HEK293 (cell line): Measurements from ENCODE around the gene ROCK1.

ENCODE experiments used
- CTCF ChIA-PET: fragments of 350-600 bp; formaldehyde crosslinking; extraction: SDS; loops from one replicate; lab custom pipeline; 2021; ENCODE audit warnings: antibody characterized with exemption; lab: Yijun Ruan, JAX
- POLR2A ChIA-PET: fragments of 300-600 bp; formaldehyde crosslinking; extraction: SDS; loops from one replicate; lab custom pipeline; 2020; ENCODE audit warnings: antibody characterized with exemption, inconsistent platforms; lab: Yijun Ruan, JAX
- H3K27ac ChIP-seq: fragments of 200-500 bp; sonication (Bioruptor generic); 2 replicates; pipeline ENCODE4 v1.5.1; 2014; ENCODE audit warnings: low read depth, low read length, control low read depth, inconsistent platforms; ENCODE audit errors: extremely low read depth
- H3K36me3 ChIP-seq, 2 experiments: fragments of 200-500 bp in 1 of 2; sonication (Bioruptor generic) in 1 of 2; 1 replicate in 1 of 2; 2 replicates in 1 of 2; pipeline ENCODE4 v1.5.1; 2014 to 2017; ENCODE audit warnings: inconsistent platforms in 2 of 2, low read length in 2 of 2; ENCODE audit not compliant: control insufficient read depth in 2 of 2, insufficient read depth in 1 of 2
- H3K4me1 ChIP-seq: fragments of 200-500 bp; sonication (Bioruptor generic); 2 replicates; pipeline ENCODE4 v1.5.1; 2014; ENCODE audit warnings: mild to moderate bottlenecking, low read length, inconsistent platforms; ENCODE audit not compliant: control insufficient read depth, insufficient read depth
- H3K4me3 ChIP-seq: 2 replicates; pipeline ENCODE4 v1.5.1; 2011; ENCODE audit warnings: low read depth, mild to moderate bottlenecking, control low read depth, low read length, moderate library complexity
- H3K9me3 ChIP-seq: fragments of 200-500 bp; sonication (Bioruptor generic); 2 replicates; pipeline ENCODE4 v1.5.1; 2014; ENCODE audit warnings: low read depth, low read length, inconsistent platforms; ENCODE audit not compliant: control insufficient read depth, insufficient read depth
- KLF17 ChIP-seq: fragments of 450-650 bp; formaldehyde crosslinking; IDR thresholded peaks from 2 replicates; pipeline ENCODE4 v1.5.1; 2016; ENCODE audit warnings: missing biosample characterization, missing genetic modification characterization
- KLF9 ChIP-seq: fragments of 450-650 bp; formaldehyde crosslinking; IDR thresholded peaks from 2 replicates; pipeline ENCODE4 v1.5.1; 2016; ENCODE audit warnings: missing biosample characterization, missing genetic modification characterization, low read depth
- PBX3 ChIP-seq: sonication (generic); formaldehyde crosslinking; IDR thresholded peaks from 2 replicates; pipeline ENCODE4 v1.8.1; 2022; ENCODE audit warnings: mild to moderate bottlenecking, moderate library complexity, missing genetic modification reagents
- PRDM1 ChIP-seq: fragments of 450-650 bp; formaldehyde crosslinking; IDR thresholded peaks from 2 replicates; pipeline ENCODE4; 2016; ENCODE audit warnings: missing biosample characterization, missing genetic modification characterization
- REPIN1 ChIP-seq: fragments of 450-650 bp; formaldehyde crosslinking; IDR thresholded peaks from 2 replicates; pipeline ENCODE4 v1.5.1; 2017; ENCODE audit warnings: missing biosample characterization, missing genetic modification characterization, low read depth
- SALL2 ChIP-seq: fragments of 450-650 bp; formaldehyde crosslinking; IDR thresholded peaks from 2 replicates; pipeline ENCODE4 v1.5.0; 2017; ENCODE audit warnings: missing biosample characterization, mild to moderate bottlenecking, missing genetic modification characterization, borderline replicate concordance
- ZBTB20 ChIP-seq: fragments of 450-650 bp; formaldehyde crosslinking; IDR thresholded peaks from 2 replicates; pipeline ENCODE4 v1.5.1; 2016; ENCODE audit warnings: missing biosample characterization, missing genetic modification characterization
- ZBTB21 ChIP-seq: fragments of 450-650 bp; formaldehyde crosslinking; IDR thresholded peaks from 2 replicates; pipeline ENCODE4 v1.5.1; 2017; ENCODE audit warnings: missing biosample characterization, missing genetic modification characterization
- ZFHX2 ChIP-seq: fragments of 450-650 bp; formaldehyde crosslinking; conservative IDR thresholded peaks from 2 replicates; pipeline ENCODE4 v1.5.1; 2016; ENCODE audit warnings: missing biosample characterization, missing genetic modification characterization
- ZNF169 ChIP-seq: fragments of 450-650 bp; formaldehyde crosslinking; IDR thresholded peaks from 2 replicates; pipeline ENCODE4 v1.5.1; 2016; ENCODE audit warnings: missing biosample characterization, missing genetic modification characterization
- ZNF211 ChIP-seq: fragments of 450-650 bp; formaldehyde crosslinking; IDR thresholded peaks from 2 replicates; pipeline ENCODE4 v1.5.1; 2016; ENCODE audit warnings: low read depth, missing biosample characterization, missing genetic modification characterization
- ZNF214 ChIP-seq: fragments of 450-650 bp; formaldehyde crosslinking; IDR thresholded peaks from 2 replicates; pipeline ENCODE4 v1.5.1; 2017; ENCODE audit warnings: missing biosample characterization, mild to moderate bottlenecking, missing genetic modification characterization, borderline replicate concordance
- ZNF248 ChIP-seq: fragments of 450-650 bp; formaldehyde crosslinking; IDR thresholded peaks from 2 replicates; pipeline ENCODE4 v1.5.1; 2017; ENCODE audit warnings: missing biosample characterization, missing genetic modification characterization
- ZNF266 ChIP-seq: fragments of 450-650 bp; formaldehyde crosslinking; IDR thresholded peaks from 2 replicates; pipeline ENCODE4 v1.5.1; 2016; ENCODE audit warnings: missing biosample characterization, missing genetic modification characterization, low read depth
- ZNF302 ChIP-seq: fragments of 450-650 bp; formaldehyde crosslinking; IDR thresholded peaks from 2 replicates; pipeline ENCODE4 v1.5.1; 2016; ENCODE audit warnings: missing biosample characterization, missing genetic modification characterization, low read depth
- ZNF366 ChIP-seq: fragments of 450-650 bp; formaldehyde crosslinking; conservative IDR thresholded peaks from 2 replicates; pipeline ENCODE4 v1.5.1; 2016; ENCODE audit warnings: missing biosample characterization, missing genetic modification characterization
- ZNF473 ChIP-seq: fragments of 450-650 bp; formaldehyde crosslinking; IDR thresholded peaks from 2 replicates; pipeline ENCODE4 v1.5.1; 2017; ENCODE audit warnings: missing biosample characterization, missing genetic modification characterization
- ZNF488 ChIP-seq: fragments of 450-650 bp; formaldehyde crosslinking; IDR thresholded peaks from 2 replicates; pipeline ENCODE4 v1.5.1; 2016; ENCODE audit warnings: missing biosample characterization, missing genetic modification characterization
- ZNF501 ChIP-seq: fragments of 450-650 bp; formaldehyde crosslinking; IDR thresholded peaks from 2 replicates; pipeline ENCODE4 v1.5.1; 2016; ENCODE audit warnings: missing biosample characterization, missing genetic modification characterization
- ZNF544 ChIP-seq: fragments of 450-650 bp; formaldehyde crosslinking; IDR thresholded peaks from 2 replicates; pipeline ENCODE4 v1.5.0; 2017; ENCODE audit warnings: missing biosample characterization, missing genetic modification characterization
- ZNF561 ChIP-seq: fragments of 450-650 bp; IDR thresholded peaks from 2 replicates; pipeline ENCODE4 v1.5.1; 2018; ENCODE audit warnings: missing biosample characterization, missing genetic modification characterization, borderline replicate concordance
- ZNF585B ChIP-seq: fragments of 450-650 bp; formaldehyde crosslinking; IDR thresholded peaks from 2 replicates; pipeline ENCODE4 v1.5.1; 2016; ENCODE audit warnings: missing biosample characterization, missing genetic modification characterization
- ZNF600 ChIP-seq: fragments of 450-650 bp; formaldehyde crosslinking; IDR thresholded peaks from 2 replicates; pipeline ENCODE4 v1.5.1; 2016; ENCODE audit warnings: missing biosample characterization, missing genetic modification characterization
- ZNF610 ChIP-seq: fragments of 450-650 bp; formaldehyde crosslinking; IDR thresholded peaks from 2 replicates; pipeline ENCODE4 v1.5.1; 2016; ENCODE audit warnings: missing biosample characterization, missing genetic modification characterization, borderline replicate concordance
- ZNF623 ChIP-seq: fragments of 450-650 bp; formaldehyde crosslinking; IDR thresholded peaks from 2 replicates; pipeline ENCODE4 v1.5.1; 2016; ENCODE audit warnings: missing biosample characterization, missing genetic modification characterization
- ZNF747 ChIP-seq: fragments of 450-650 bp; formaldehyde crosslinking; IDR thresholded peaks from 2 replicates; pipeline ENCODE4 v1.5.1; 2016; ENCODE audit warnings: missing biosample characterization, missing genetic modification characterization
- ZNF776 ChIP-seq: fragments of 450-650 bp; formaldehyde crosslinking; IDR thresholded peaks from 2 replicates; pipeline ENCODE4 v1.5.0; 2017; ENCODE audit warnings: missing biosample characterization, missing genetic modification characterization, borderline replicate concordance
- ZNF777 ChIP-seq: fragments of 450-650 bp; formaldehyde crosslinking; IDR thresholded peaks from 2 replicates; pipeline ENCODE4 v1.5.1; 2017; ENCODE audit warnings: missing biosample characterization, missing genetic modification characterization, borderline replicate concordance

The ROCK1 gene

GRCh38 chr18:21131698-21132227 is 20.1 kb upstream of the ROCK1 start:
- Histone ChIP-seq H3K36me3 (no peaks in the 10 kb centered on the region), H3K9me3 (no peaks in the 10 kb centered on the region), H3K4me3 (no peak overlapping the region), H3K4me1 (no peaks in the 10 kb centered on the region), H3K27ac (no peak overlapping the region)
- POLR2A ChIA-PET: interaction anchor here (0.6 to 0.9 kb wide), 2 partner anchors 20 to 65 kb away, joined by 3 to 5 read pairs; partner anchors contain the start of gene ROCK1
- CTCF ChIA-PET: interaction anchor here (0.9 kb wide), 1 partner anchor 13 kb away, joined by 3 read pairs; no protein-coding TSS in a partner anchor
- TF ChIP-seq ZNF776: no peak
- no peak for TF ChIP-seq ZNF747 (tag by site-specific recombination)

GRCh38 chr18:21129566-21130216 is 18.1 kb upstream of the ROCK1 start:
- ChIA-PET POLR2A (no interaction called here), CTCF (interaction anchor here (1.4 kb wide), 1 partner anchor 50 kb away, joined by 9 read pairs; no protein-coding TSS in a partner anchor)
- Histone ChIP-seq H3K27ac (no peak overlapping the region), H3K36me3 (no peaks in the 10 kb centered on the region), H3K4me3 (no peak overlapping the region), H3K9me3 (no peaks in the 10 kb centered on the region), H3K4me1 (no peaks in the 10 kb centered on the region)
- TF ChIP-seq ZNF585B (tag by site-specific recombination): no peak
- TF ChIP-seq ZNF600 (tag by site-specific recombination): no peak
- TF ChIP-seq ZNF561 (tag by site-specific recombination): no peak
- no peak for TF ChIP-seq SALL2 (tag by site-specific recombination)
- no peak for TF ChIP-seq KLF9 (tag by site-specific recombination)
- TF ChIP-seq ZNF544 (tag by site-specific recombination): no peak
- no peak for TF ChIP-seq ZNF214 (tag by site-specific recombination)
- TF ChIP-seq ZNF248 (tag by site-specific recombination): no peak
- TF ChIP-seq ZFHX2 (tag by site-specific recombination): no peak
- no peak for TF ChIP-seq ZNF211
- TF ChIP-seq ZNF776: no peak
- no peak for TF ChIP-seq ZNF266 (tag by site-specific recombination)
- TF ChIP-seq ZNF623 (tag by site-specific recombination): no peak
- TF ChIP-seq ZNF473 (tag by site-specific recombination): no peak
- no peak for TF ChIP-seq ZNF302 (tag by site-specific recombination)
- no peak for TF ChIP-seq ZNF488

- H3K36me3 ChIP-seq: no peaks in the 10 kb centered on the region
- no peak overlapping the region for H3K4me3 ChIP-seq
- H3K9me3 ChIP-seq: no peaks in the 10 kb centered on the region
- no peak overlapping the region for H3K27ac ChIP-seq
- H3K4me1 ChIP-seq: no peaks in the 10 kb centered on the region
- POLR2A ChIA-PET: no interaction called here
- CTCF ChIA-PET: no interaction called here
- TF ChIP-seq PBX3 (CRISPR knock-in tag): no peak
- TF ChIP-seq KLF17 (tag by site-specific recombination): no peak
- TF ChIP-seq ZNF169 (tag by site-specific recombination): no peak
- no peak for TF ChIP-seq ZBTB20 (tag by site-specific recombination)
- TF ChIP-seq ZNF777: no peak
- no peak for TF ChIP-seq ZNF366
- no peak for TF ChIP-seq PRDM1 (tag by site-specific recombination)
- TF ChIP-seq ZNF610 (tag by site-specific recombination): no peak
- no peak for TF ChIP-seq ZBTB21 (tag by site-specific recombination)
- TF ChIP-seq ZNF501 (tag by site-specific recombination): no peak
- TF ChIP-seq REPIN1 (tag by site-specific recombination): no peak
These were observed 11.8 kb upstream of the ROCK1 start for GRCh38 chr18:21123290-21123926.
